Astrocyte (in vitro differentiated cells and primary cell): Measurements from ENCODE around the gene FAM168B.

ENCODE experiments used
- CTCF ChIP-seq: IDR thresholded peaks from 2 replicates; pipeline ENCODE4 v1.5.1; 2011; ENCODE audit warnings: low read depth, mild to moderate bottlenecking, inconsistent platforms, low read length, moderate library complexity; ENCODE audit not compliant: insufficient read depth
- EZH2 ChIP-seq: IDR thresholded peaks from 2 replicates; pipeline ENCODE4 v1.6.1; 2012; ENCODE audit warnings: mild to moderate bottlenecking, low read length, inconsistent platforms; ENCODE audit not compliant: insufficient read depth

- no peak for TF ChIP-seq CTCF
- TF ChIP-seq EZH2: no peak
Measured at GRCh38 chr2:131048641-131049040, 44.6 kb downstream of the FAM168B start.
